Measurements from ENCODE around the gene DEAF1. TPM values are rescaled to one million over a fixed set of nuclear protein-coding genes. Genes with fewer than 3 reads are reported as not detected.

The DEAF1 gene
- total RNA-seq, 1 experiment from 2014 or later, result 50.6 TPM

GRCh38 chr11:605286-606129 lies 89.5 kb downstream of the DEAF1 start:
- no peak for DNase-seq
- Histone ChIP-seq H3K9me3 (no peaks in the 10 kb centered on the region), H3K36me3 (ENCODE audit: control insufficient read depth, insufficient read depth, low read length) (peaks cover 13% of the 10 kb centered on the region), H3K27me3 (replicated peaks; ENCODE audit: control insufficient read depth, insufficient read depth, low read length) (no peaks in the 10 kb centered on the region), H3K4me1 (no peaks in the 10 kb centered on the region), H3K4me3 (ENCODE audit: low read depth, low read length) (no peak overlapping the region)
- TF ChIP-seq, protein P1, sequence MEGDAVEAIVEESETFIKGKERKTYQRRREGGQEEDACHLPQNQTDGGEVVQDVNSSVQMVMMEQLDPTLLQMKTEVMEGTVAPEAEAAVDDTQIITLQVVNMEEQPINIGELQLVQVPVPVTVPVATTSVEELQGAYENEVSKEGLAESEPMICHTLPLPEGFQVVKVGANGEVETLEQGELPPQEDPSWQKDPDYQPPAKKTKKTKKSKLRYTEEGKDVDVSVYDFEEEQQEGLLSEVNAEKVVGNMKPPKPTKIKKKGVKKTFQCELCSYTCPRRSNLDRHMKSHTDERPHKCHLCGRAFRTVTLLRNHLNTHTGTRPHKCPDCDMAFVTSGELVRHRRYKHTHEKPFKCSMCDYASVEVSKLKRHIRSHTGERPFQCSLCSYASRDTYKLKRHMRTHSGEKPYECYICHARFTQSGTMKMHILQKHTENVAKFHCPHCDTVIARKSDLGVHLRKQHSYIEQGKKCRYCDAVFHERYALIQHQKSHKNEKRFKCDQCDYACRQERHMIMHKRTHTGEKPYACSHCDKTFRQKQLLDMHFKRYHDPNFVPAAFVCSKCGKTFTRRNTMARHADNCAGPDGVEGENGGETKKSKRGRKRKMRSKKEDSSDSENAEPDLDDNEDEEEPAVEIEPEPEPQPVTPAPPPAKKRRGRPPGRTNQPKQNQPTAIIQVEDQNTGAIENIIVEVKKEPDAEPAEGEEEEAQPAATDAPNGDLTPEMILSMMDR (IDR thresholded peaks at IDR 0.05; ENCODE audit: insufficient read depth in 1 of 2, low read depth in 1 of 2, low read length in 1 of 2, severe bottlenecking in 1 of 2, unreplicated experiment in 1 of 2), result no peak
- intact Hi-C loops (cut with micrococcal nuclease; ENCODE audit: unreplicated experiment), result no loop called here
- H3K4me1 Mint-ChIP-seq (ENCODE audit: low read depth, unreplicated experiment), result no peaks in the 10 kb centered on the region
- POLR2A ChIA-PET, result no interaction called here
- CTCF ChIA-PET, result no interaction called here
- H3K36me3 Mint-ChIP-seq (ENCODE audit: insufficient read depth, unreplicated experiment), result peaks cover 91% of the 10 kb centered on the region
- no peak overlapping the region for H3K4me3 Mint-ChIP-seq (ENCODE audit: unreplicated experiment)
- no TSS peak for BruUV-seq (replicated peaks)
- no peaks in the 10 kb centered on the region for H3K9me3 Mint-ChIP-seq (ENCODE audit: unreplicated experiment)
- no peaks in the 10 kb centered on the region for H3K27me3 Mint-ChIP-seq (ENCODE audit: insufficient read depth, unreplicated experiment)
- H3K27ac Mint-ChIP-seq (ENCODE audit: unreplicated experiment), result no peak overlapping the region

- Mint-ChIP-seq H3K4me1 (ENCODE audit: low read depth, unreplicated experiment) (no peaks in the 10 kb centered on the region), H3K9me3 (ENCODE audit: unreplicated experiment) (no peaks in the 10 kb centered on the region), H3K36me3 (ENCODE audit: insufficient read depth, unreplicated experiment) (peaks cover 92% of the 10 kb centered on the region), H3K4me3 (ENCODE audit: unreplicated experiment) (no peak overlapping the region), H3K27me3 (ENCODE audit: insufficient read depth, unreplicated experiment) (no peaks in the 10 kb centered on the region), H3K27ac (ENCODE audit: unreplicated experiment) (no peak overlapping the region)
- Histone ChIP-seq H3K36me3 (ENCODE audit: control insufficient read depth, insufficient read depth, low read length) (peaks cover 10% of the 10 kb centered on the region), H3K4me1 (no peaks in the 10 kb centered on the region), H3K9me3 (no peaks in the 10 kb centered on the region), H3K27me3 (replicated peaks; ENCODE audit: control insufficient read depth, insufficient read depth, low read length) (no peaks in the 10 kb centered on the region), H3K4me3 (ENCODE audit: low read depth, low read length) (no peak overlapping the region)
- ChIA-PET CTCF (interaction anchor here (0.7 kb wide), 1 partner anchor 49 kb away, joined by 4 read pairs; no protein-coding TSS in a partner anchor), POLR2A (no interaction called here)
- intact Hi-C loops (cut with micrococcal nuclease; ENCODE audit: unreplicated experiment), result no loop called here
- TF ChIP-seq, protein P1 (IDR thresholded peaks at IDR 0.05; ENCODE audit: insufficient read depth in 1 of 2, low read depth in 1 of 2, low read length in 1 of 2, severe bottlenecking in 1 of 2, unreplicated experiment in 1 of 2), result no peak
- no TSS peak for BruUV-seq (replicated peaks)
- DNase-seq, result no peak
Observed at GRCh38 chr11:603154-603553, 91.9 kb downstream of the DEAF1 start.

GRCh38 chr11:601573-602245 lies 93.3 kb downstream of the DEAF1 start:
- Mint-ChIP-seq H3K9me3 (ENCODE audit: unreplicated experiment) (no peaks in the 10 kb centered on the region), H3K27ac (ENCODE audit: unreplicated experiment) (no peak overlapping the region), H3K4me1 (ENCODE audit: low read depth, unreplicated experiment) (no peaks in the 10 kb centered on the region), H3K4me3 (ENCODE audit: unreplicated experiment) (no peak overlapping the region), H3K27me3 (ENCODE audit: insufficient read depth, unreplicated experiment) (no peaks in the 10 kb centered on the region), H3K36me3 (ENCODE audit: insufficient read depth, unreplicated experiment) (peaks cover 93% of the 10 kb centered on the region)
- Histone ChIP-seq H3K36me3 (ENCODE audit: control insufficient read depth, insufficient read depth, low read length) (peaks cover 9% of the 10 kb centered on the region), H3K9me3 (no peaks in the 10 kb centered on the region), H3K4me1 (no peaks in the 10 kb centered on the region), H3K27me3 (replicated peaks; ENCODE audit: control insufficient read depth, insufficient read depth, low read length) (no peaks in the 10 kb centered on the region), H3K4me3 (ENCODE audit: low read depth, low read length) (no peak overlapping the region)
- ChIA-PET CTCF (no interaction called here), POLR2A (no interaction called here)
- no peak for DNase-seq
- TF ChIP-seq, protein P1 (IDR thresholded peaks at IDR 0.05; ENCODE audit: insufficient read depth in 1 of 2, low read depth in 1 of 2, low read length in 1 of 2, severe bottlenecking in 1 of 2, unreplicated experiment in 1 of 2), result no peak
- no TSS peak for BruUV-seq (replicated peaks)
- intact Hi-C loops (cut with micrococcal nuclease; ENCODE audit: unreplicated experiment), result no loop called here

Data from Caco-2 (cell line).